Measurements from ENCODE around the gene SGO2.
"Not testable (repeated sequence)": the region's sequence is repeated elsewhere in the genome, so short reads cannot be mapped to it uniquely, and the experiment has no call there.

Gene SGO2

DNA sequence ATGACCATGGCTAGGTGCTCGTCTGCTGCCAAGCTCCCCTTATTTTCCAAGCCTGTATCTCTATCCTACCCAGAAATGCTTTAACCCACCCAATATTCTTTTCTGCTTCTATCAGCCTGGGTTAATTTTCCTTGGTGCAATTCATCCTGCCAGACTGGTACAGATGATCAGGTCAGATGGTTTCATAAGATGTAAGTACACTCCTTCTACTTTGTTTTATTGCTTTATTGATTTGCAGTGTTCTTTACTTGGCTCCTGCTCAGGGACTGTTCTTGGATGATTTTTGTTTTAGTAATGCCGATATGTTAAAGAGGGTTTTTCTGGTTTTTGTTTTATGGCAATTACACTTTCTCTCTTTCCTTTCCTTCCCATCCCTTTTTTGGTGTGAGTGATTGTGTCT is 2.4 kb upstream of the SGO2 start:
- no peak for DNase-seq

DNA sequence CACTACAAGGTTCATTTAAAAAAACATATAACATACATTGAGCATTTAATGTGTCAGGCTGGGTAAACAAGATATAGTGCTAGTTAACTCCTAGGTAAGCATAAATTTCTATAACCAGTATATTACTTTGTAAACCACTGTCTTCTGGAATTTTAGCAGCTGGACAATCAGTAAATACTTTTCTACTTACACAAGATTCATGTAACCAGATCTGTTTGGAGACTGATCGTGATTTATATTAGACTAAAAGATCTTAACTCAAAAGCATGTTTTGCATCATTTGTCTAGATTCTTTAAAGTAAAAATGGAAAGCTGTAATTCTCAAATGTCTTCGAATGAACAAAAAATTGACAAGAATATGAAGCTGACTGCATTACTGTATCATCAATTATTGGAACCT is 941 bp upstream of the SGO2 start:
- no peak for DNase-seq

DNA sequence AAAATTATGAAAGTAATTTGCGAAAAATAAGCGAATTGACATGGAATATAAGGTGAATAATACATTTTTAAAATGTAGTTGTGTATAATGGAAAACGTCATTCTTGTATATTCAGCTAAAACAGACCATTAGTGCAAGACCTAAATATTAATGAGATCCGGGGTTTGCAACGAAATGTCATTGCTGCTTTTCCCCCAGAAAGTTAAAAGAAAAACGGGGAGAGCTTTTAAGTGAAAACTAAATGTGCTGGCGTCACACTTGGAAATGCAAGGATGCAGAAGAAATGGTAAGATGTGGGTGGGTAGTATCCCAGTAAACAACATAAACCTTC is 491 bp upstream of the SGO2 start:
- no peak for DNase-seq

DNA sequence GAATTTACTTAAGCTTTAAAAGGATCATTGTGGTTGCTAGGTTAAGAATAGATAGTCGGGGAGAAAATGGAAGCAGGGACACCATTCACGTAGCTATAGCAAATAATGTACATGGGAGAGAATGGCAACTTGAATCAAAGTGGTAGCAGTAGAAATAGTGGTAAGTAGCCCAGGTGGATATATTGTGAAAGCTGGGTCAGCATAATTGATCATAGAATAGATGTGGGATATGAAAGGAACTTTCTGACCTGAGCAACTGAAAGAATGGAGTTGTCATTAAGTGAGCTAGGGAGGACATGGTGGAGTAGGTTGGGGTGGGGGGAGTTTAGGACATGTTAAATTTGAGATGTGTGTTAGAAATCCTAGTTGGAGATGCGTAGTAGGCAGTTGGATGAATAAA is 2.2 kb downstream of the SGO2 start:
- no peak for DNase-seq

DNA sequence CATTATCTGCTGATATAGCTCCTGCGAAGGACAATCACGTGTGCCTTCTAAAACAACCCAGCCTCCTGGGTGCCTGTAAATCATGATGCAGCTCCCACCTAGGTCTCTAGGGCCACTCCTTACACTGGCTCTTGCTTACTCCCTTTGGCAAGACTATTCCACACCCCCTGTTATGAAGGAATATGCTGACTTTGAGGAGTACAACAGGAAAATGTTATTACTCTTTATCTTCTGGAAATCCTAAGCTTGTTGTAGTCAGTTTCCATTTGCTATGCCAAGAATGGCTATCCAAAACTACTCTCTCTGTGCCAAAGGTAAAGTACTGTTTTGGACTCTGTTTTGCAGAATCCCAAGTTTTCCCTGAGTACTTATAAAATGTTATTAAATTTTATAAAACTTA is 7.7 kb downstream of the SGO2 start:
- no peak for DNase-seq

DNA sequence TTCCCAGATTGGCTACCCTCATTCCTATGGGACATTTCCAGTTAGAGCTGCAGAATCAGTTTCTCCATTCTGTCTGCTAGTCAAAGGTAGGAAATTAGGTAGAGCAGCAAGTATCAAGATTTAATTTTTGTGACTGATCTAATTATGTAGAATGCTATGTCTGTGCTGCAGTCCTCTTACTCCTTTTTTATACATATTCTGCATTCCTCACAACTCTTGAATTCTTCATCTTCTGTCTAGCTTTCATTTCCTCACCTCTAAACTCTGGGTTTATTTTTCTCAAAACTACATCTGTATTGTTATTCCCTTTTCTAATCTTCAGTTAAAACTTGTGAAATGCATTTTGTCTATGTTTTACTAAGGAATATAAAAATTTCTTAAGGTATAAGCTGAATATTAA is 8.6 kb downstream of the SGO2 start:
- DNase-seq, result no peak

DNA sequence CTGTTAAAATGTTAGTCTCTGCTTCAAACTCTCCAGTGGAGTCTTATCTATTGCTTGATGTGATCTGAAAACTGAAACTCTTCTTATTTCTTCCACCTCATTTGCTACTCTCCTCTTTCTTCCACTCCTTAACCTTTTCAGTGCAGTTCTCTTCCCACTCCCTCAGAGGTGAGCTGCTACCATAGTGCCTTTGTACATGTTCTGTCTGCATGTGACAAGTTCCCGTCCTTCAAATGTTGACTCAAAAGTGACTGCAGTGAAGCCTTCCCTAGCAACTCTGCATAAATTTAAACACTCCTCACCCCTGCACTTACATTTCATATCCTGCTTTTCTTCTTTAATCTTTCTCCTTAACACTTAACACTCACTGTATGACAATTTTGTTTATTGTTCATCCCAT is 12.1 kb downstream of the SGO2 start:
- DNase-seq, result no peak

DNA sequence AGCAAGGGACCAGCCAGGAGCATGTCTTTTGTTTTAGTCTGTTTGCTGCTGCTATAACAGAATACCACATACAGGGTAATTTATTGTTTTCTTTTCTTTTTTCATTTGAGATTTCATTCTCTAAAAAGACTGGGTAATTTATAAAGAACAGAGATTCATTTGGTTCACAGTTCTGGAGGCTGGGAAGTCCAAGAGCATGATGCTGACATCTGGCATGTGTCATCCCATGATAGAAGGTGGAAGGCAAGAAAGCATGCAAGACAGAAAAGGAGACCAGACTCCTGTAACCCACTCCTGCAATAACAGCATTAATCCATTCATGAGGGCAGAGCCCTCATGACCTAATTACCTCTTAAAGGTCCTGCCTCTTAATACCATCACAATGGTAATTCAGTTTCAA is 14.8 kb downstream of the SGO2 start:
- DNase-seq, result no peak

DNA sequence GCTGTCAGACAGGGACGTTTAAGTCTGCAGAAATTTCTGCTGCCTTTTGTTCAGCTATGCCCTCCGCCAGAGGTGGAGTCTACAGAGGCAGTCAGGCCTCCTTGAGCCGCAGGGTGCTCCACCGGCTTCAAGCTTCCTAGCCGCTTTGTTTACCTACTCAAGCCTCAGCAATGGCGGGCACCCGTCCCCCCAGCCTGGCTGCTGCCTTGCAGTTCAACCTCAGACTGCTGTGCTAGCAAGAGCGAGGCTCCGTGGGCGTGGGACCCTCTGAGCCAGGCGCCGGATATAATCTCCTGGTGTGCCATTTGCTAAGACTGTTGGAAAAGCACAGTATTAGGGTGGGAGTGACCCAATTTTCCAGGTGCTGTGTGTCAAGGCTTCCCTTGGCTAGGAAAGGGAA is 40.6 kb downstream of the SGO2 start:
- not testable (repeated sequence) for DNase-seq

DNA sequence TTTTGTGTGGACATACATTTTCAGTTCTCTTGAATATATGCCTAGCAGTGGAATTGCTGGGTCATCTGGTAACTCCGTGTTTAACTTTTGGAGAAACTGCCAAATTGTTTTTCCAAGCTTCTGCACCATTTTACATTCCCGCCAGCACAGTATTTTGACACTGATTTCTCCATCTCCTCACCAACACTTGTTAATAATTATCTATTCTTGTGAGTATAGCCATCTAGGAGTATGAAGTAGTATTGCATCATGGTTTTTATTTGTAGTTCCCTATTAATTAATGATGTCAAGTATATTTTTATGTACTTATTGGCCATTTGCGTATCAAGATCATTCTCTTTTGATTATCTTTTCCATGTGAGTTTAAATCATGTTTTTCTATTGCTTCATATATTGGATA is 41.9 kb downstream of the SGO2 start:
- no peak for DNase-seq

DNA sequence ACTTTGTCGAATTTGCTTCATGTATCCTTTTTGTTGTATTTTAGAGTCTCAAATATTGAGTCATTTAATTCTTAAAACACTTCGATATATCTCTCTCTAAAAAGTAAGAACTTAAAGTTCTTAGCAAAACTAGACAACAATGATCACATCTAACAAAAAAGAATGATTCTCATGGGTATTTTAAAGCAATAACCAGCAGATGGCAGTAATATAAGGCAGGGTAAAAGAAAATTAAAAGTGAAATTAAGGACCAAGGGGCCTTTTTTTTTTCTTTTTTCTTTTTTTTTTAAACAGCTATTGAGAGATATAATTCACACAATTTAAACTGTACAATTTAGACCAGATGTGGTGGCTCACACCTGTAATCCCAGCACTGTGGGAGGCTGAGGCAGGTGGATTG is 50.0 kb downstream of the SGO2 start:
- no peak for DNase-seq

DNA sequence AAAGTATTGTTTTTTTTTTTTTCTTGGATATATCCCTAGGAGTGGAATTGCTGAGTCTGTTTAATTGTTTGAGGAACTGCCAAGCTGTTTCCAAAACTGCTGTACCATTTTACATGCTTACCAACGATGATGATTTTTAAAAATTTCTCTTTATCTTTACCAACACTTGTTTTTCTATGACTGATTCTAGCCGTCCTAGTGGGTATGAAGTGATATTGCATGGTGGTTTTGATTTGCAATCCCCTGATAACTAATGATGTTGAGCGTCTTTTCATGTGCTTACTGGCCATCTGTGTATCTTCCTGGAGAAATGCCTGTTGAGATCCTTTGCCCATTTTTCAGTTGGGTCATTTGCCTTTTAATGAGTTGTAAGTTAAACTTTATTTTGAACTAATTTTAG is 51.0 kb downstream of the SGO2 start:
- no peak for DNase-seq

DNA sequence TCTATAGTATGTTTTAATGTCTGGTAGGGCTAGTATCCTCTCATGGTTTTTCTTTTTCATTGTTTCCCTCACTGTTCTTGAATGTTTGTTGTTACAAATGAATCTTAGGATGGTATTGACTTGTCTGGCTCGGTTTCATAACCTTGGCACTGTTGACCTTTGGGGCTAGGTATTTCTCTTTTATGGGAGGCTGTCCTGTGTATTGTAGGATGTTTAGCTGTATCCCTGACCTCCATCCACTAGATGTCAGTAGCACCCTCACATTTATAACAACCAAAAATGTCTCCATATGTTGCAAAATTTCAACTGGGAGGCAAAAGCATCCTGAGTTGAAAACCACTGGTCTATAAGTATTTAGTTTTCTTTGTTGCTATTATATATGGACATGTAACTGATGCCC is 52.8 kb downstream of the SGO2 start:
- DNase-seq, result no peak

DNA sequence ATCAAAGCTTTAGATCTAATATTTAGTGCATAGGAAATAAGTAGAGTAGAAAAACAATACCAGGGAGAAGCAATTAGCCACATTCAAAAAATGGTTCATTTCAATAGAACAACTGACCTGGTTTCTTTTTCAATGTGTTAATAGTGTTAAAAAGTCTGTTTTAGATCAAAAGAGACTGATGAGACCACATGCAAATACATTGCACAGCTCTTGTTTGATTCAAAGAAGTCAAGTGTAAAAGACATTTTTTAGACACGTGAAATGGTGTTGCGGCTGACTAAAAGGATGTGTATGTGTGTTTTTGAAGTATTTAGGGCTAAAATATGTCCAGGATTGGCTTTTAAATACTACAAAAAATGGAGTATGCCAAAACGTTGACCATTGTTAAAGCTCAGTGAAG is 58.6 kb downstream of the SGO2 start:
- no peak for DNase-seq

DNA sequence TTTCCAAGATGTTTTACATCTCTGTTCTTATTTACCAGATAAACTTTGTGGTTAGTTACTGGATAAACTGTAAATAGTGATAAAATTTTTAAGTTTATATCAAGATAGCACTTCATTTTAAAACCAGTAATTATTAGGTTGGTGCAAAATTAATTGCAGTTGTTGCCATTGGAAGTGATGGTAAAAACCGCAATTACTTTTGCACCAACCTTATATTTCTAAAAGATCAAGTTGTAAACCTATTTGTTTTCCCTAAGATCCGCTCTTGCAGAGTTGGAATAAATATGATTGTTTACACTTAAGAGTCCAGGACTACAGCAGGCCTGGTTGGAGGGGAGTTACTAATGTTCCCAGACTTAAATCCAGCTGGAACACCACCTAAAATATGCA is 59.3 kb downstream of the SGO2 start:
- no peak for DNase-seq

DNA sequence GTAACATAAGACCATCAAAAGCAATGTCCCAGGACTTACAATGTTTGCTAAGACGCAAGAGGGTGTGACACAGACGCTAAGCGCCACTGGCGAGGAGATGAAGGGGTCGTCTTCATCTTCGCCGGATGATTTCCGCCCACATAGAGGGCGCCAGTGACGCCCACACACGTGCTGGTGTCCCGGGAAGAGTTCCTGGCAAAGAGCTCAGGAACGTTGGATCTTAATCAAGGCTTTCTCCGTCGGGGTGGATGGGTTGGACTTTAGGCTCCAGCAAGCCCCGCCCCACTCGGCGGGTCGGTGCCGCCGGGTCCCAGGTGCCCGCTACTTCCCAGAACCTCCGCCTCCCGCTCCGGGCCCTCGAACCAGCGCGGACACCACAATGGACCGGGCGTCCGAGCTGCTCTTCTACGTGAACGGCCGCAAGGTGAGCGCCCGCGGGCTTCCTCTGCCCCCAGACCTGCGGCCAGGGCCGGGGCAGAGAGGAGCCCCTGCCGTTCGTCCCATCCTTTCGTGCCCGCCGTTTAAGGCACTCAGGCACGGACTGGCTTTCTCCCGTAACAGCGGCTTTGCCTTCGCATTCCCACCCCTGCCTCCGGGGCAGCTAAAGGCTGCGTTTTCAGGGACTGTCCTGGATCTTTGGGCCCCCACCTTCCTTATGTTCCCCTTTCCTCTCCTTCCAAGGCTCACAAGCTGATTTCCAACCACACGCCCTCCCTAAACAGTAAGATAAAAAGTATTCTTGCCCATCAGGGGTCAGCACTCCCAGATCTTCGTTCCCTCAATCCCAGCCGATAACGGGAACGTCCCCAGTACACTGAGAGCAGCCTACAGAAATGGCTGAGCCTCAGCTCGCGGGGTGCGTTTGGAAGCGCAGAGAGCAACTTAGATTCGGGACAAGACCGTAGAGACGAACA is 60.0 kb downstream of the SGO2 start, which contains the start of gene AOX1:
AOX1 (plus strand) TSS at position 285 of the 914 bp plus-strand sequence; CDS start at position 380, 95 bp downstream.
- DNase-seq, result peak in 18 of 56 donors; percentile 2 to 78 (median 24)

DNA sequence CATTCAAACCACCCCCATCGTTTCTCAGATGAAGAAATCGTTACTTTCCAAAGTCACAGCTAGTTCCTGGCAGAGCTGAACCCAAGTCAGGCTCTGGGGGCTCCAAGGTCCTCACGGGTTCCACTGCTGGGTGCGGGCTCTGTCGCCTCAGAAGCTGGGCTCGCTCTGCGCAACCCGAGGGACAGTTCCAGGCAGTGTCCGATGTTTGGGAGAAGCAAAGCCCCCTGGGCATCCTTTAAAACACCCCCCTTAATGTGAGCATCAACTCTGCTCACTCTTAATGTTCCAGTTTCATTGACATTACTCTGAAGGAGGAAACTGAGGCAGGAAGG is 60.6 kb downstream of the SGO2 start:
- no peak for DNase-seq

DNA sequence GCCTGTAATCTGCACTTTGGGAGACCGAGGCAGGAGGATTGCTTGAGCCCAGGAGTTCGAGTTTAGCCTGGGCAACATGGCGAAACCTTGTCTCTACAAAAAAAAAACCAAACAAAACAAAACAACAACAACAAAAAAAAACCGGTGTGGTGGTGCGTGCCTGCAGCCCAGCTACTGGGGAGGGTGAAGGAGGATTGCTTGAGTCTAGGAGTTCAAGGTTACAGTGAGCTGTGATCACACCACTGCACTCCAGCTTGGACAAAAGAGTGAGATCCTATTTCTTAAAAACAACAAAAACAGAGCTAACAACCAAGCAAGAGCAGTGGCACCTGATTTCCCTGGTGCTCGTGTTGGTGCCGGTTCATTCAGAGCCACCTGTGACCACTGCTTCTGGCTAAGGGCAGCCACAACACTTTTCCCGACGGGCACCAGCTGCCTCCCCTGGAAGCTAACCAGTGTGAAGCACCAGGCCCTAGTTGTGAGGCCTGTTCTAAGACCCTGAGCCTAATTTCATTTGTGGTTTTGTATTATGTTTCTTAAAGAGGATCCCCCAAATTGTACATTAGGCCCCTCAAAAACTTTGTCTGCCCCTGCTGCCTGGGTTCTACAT is 61.1 kb downstream of the SGO2 start:
- DNase-seq, result no peak

DNA sequence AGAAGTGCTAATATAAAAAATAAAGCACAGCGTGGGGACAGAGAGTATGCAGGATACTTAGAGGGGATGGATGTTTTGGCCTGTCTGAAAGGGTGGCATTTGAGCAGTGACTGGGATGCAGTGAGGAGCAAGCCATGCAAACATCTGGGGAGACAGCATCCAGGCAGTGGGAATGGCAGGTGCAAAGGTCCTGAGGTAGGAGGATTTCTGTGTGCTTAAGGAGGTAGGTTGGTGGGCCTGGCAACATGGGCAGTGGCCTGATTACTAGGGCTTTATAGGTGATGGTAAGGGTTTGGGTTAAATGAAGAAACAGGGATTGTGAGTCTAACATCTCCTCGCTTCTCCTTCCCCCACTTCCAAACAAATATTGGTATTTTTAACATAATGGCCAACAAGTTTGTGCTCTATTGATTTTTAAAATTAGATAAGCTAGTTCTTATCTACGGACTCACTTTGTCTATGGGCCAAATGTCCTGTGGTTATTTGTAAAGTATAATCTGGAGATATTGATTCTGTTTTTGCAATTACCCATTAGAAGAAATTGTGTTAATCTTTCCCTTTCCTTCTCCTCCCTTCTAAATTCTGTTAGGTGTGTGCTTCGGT is 62.2 kb downstream of the SGO2 start:
- DNase-seq, result no peak

DNA sequence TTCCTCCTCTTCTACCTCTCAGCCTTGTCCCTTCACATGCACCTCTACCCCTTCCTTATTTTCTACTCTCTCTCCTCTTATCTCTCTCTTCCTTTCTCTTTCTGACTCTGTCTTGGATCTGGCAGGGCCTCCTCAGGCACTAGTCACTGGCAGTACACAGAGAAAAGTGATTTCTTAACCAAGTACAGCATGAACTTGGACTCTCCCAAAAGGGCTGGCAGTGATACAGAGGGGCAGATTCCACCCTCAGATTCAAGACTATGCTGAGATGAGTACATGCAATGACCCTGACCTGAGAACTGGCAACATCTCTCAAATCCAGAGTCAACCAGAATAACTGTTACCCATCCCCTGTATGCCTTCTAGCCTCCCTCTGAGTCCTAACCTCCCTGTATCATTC is 64.1 kb downstream of the SGO2 start:
- no peak for DNase-seq

DNA sequence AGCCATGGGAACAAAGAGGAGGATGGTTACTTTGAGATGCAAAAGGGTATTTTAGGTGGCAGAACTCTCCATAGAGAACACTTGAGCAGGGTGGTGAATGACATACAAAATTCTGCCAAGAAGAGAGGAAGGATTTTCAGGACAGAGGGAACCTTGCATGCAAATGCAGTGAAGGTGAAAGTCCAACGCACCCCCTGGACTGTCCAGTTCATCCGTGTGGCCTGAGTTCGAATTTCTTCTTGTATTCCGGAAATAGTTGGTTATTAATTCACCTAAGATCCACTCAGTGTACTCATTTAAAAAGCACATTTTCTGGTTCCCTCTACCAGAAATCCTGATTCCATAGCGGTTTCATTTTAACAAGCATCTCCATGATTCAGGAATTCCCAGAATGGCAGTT is 65.3 kb downstream of the SGO2 start:
- no peak for DNase-seq

DNA sequence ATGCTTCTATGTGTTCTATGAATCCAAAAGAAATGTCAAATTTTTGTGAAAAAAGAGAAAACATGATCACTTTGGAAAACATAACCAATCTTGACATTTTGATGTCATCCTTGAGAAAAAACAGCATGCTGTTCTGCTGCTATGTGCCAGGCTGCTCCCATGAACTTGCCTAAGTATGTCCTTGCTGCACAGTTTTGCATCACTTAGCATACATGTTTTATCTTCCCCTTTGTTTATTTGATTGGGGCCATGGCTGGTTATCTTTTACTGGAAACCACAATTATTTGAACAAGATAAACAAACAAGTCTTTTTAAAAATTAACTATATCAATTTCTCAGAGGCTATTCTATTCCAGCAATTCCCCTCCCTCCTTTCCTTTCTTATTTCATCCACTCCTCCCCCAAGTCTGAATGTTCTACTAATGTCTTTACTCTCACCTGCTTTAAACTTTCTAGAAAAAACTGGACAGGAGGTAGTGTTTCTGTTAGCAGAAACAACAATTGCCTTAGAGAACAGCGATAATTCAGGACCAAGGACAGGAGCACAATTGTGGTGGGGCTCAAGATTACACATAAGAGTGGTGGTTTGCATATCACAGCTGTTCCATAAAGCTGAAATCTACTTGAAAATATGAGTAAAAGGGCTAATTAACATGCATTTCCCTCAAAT is 66.5 kb downstream of the SGO2 start:
- no peak for DNase-seq
